ENCODE measurements around the gene SORBS1. TPM values are rescaled to one million over a fixed set of nuclear protein-coding genes. Genes with fewer than 3 reads are reported as not detected.

Gene SORBS1
- total RNA-seq, 1 experiment from 2014 or later, result 4.1 TPM

GRCh38 chr10:95459446-95460045 lies 101.6 kb downstream of the SORBS1 start:
- no peaks in the 10 kb centered on the region for H3K9me2 ChIP-seq (replicated peaks; ENCODE audit: low read length)
- no TSS peak for BruUV-seq (replicated peaks)
- H3K27ac ChIP-seq (ENCODE audit: low read length), result no peak overlapping the region
- no peaks in the 10 kb centered on the region for H3K9me3 ChIP-seq (ENCODE audit: low read length)
- H3K4me2 ChIP-seq (ENCODE audit: low read length), result no peak overlapping the region
- H3K4me1 ChIP-seq (ENCODE audit: insufficient read depth, low read length), result peaks cover 18% of the 10 kb centered on the region
- TF ChIP-seq, protein P1, sequence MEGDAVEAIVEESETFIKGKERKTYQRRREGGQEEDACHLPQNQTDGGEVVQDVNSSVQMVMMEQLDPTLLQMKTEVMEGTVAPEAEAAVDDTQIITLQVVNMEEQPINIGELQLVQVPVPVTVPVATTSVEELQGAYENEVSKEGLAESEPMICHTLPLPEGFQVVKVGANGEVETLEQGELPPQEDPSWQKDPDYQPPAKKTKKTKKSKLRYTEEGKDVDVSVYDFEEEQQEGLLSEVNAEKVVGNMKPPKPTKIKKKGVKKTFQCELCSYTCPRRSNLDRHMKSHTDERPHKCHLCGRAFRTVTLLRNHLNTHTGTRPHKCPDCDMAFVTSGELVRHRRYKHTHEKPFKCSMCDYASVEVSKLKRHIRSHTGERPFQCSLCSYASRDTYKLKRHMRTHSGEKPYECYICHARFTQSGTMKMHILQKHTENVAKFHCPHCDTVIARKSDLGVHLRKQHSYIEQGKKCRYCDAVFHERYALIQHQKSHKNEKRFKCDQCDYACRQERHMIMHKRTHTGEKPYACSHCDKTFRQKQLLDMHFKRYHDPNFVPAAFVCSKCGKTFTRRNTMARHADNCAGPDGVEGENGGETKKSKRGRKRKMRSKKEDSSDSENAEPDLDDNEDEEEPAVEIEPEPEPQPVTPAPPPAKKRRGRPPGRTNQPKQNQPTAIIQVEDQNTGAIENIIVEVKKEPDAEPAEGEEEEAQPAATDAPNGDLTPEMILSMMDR (conservative IDR thresholded peaks at IDR 0.05; ENCODE audit: low read depth, low read length), result no peak
- no peak for TF ChIP-seq EZH2 (IDR thresholded peaks at IDR 0.05; ENCODE audit: low read length, unreplicated experiment)
- no peak for TF ChIP-seq EZH2phosphoT487 (IDR thresholded peaks at IDR 0.05; ENCODE audit: borderline replicate concordance, low read length)
- DNase-seq (no peak), ATAC-seq (no peak)
- no peak overlapping the region for H3K9ac ChIP-seq (ENCODE audit: low read length)
- intact Hi-C loops (cut with micrococcal nuclease), result no loop called here
- POLR2A ChIA-PET (ENCODE audit: unreplicated experiment), result no interaction called here
- CTCF ChIA-PET, result interaction anchor here (0.6 to 0.7 kb wide), 2 partner anchors 139 to 140 kb away, joined by 3 to 9 read pairs; no protein-coding TSS in a partner anchor
- no peaks in the 10 kb centered on the region for H3K79me2 ChIP-seq (ENCODE audit: low read length)
- no peak overlapping the region for H3K4me3 ChIP-seq (ENCODE audit: low read length)
- H3F3A ChIP-seq (ENCODE audit: low read length, unreplicated experiment), result no peaks in the 10 kb centered on the region
- no peaks in the 10 kb centered on the region for H3K27me3 ChIP-seq (ENCODE audit: low read length)
- no peaks in the 10 kb centered on the region for H4K20me1 ChIP-seq (ENCODE audit: low read length)
- no peak overlapping the region for H2AFZ ChIP-seq (ENCODE audit: low read length)
- no peaks in the 10 kb centered on the region for H3K36me3 ChIP-seq (ENCODE audit: low read depth, low read length)

DNA sequence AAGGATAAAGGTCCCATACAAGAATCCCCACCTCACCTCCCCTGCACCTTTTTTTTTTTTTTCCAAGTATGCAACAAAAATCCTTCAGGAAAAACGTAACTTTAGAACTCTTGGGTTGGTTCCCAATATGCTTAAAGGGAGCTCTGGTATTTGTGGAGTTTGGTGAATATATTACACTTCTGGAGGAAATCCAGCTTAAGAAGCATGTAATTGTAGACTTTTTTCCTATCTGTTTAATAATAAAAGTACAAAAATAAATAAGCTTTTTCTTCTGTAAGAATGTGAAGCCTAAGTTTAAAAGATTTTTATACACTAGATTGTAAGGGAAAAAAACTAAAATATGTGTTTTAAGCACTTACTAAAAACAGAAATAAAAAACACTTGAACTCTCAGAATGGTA lies 102.3 kb downstream of the SORBS1 start:
- no peaks in the 10 kb centered on the region for H3K9me2 ChIP-seq (replicated peaks; ENCODE audit: low read length)
- H3F3A ChIP-seq (ENCODE audit: low read length, unreplicated experiment), result no peaks in the 10 kb centered on the region
- DNase-seq (no peak), ATAC-seq (no peak)
- H3K36me3 ChIP-seq (ENCODE audit: low read depth, low read length), result no peaks in the 10 kb centered on the region
- no peak overlapping the region for H3K9ac ChIP-seq (ENCODE audit: low read length)
- ChIA-PET CTCF (interaction anchor here (0.6 to 0.7 kb wide), 2 partner anchors 140 to 141 kb away, joined by 3 to 9 read pairs; no protein-coding TSS in a partner anchor), POLR2A (ENCODE audit: unreplicated experiment) (no interaction called here)
- no peak overlapping the region for H2AFZ ChIP-seq (ENCODE audit: low read length)
- BruUV-seq (replicated peaks), result no TSS peak
- no peak overlapping the region for H3K4me2 ChIP-seq (ENCODE audit: low read length)
- H3K4me3 ChIP-seq (ENCODE audit: low read length), result no peak overlapping the region
- no peaks in the 10 kb centered on the region for H3K9me3 ChIP-seq (ENCODE audit: low read length)
- no peak overlapping the region for H3K27ac ChIP-seq (ENCODE audit: low read length)
- H3K79me2 ChIP-seq (ENCODE audit: low read length), result no peaks in the 10 kb centered on the region
- peaks cover 18% of the 10 kb centered on the region for H3K4me1 ChIP-seq (ENCODE audit: insufficient read depth, low read length)
- intact Hi-C loops (cut with micrococcal nuclease), result no loop called here
- H4K20me1 ChIP-seq (ENCODE audit: low read length), result no peaks in the 10 kb centered on the region
- no peak for TF ChIP-seq EZH2phosphoT487 (IDR thresholded peaks at IDR 0.05; ENCODE audit: borderline replicate concordance, low read length)
- TF ChIP-seq, protein P1 (conservative IDR thresholded peaks at IDR 0.05; ENCODE audit: low read depth, low read length), result no peak
- no peaks in the 10 kb centered on the region for H3K27me3 ChIP-seq (ENCODE audit: low read length)

DNA sequence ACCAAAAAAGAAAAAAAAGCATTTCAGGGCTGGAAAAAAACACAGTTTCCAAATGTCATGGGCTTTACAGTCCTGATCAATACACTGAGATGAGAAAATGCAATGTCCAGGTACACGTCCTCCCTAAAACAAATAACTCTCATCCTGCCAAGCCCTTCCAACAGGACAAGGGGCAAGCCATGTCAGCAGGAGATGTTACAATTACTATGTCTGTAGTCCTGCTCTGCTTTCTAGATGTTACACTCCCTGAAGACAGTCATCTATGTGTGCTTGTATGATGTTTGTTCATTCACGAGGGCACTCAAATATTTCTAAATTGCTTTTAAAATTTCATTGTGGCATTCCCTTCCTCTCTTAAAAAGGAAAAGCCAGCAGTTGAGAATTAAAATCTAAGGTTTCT lies 103.2 kb downstream of the SORBS1 start:
- POLR2A ChIA-PET (ENCODE audit: unreplicated experiment), result no interaction called here
- DNase-seq (no peak), ATAC-seq (no peak)
- no peaks in the 10 kb centered on the region for H3K27me3 ChIP-seq (ENCODE audit: low read length)
- H3K9ac ChIP-seq (ENCODE audit: low read length), result no peak overlapping the region
- H3F3A ChIP-seq (ENCODE audit: low read length, unreplicated experiment), result no peaks in the 10 kb centered on the region
- H3K4me1 ChIP-seq (ENCODE audit: insufficient read depth, low read length), result peaks cover 18% of the 10 kb centered on the region
- no peaks in the 10 kb centered on the region for H3K9me3 ChIP-seq (ENCODE audit: low read length)
- no peaks in the 10 kb centered on the region for H3K9me2 ChIP-seq (replicated peaks; ENCODE audit: low read length)
- H3K4me2 ChIP-seq (ENCODE audit: low read length), result peak overlapping the region; percentile 45
- no peaks in the 10 kb centered on the region for H3K79me2 ChIP-seq (ENCODE audit: low read length)
- no peaks in the 10 kb centered on the region for H4K20me1 ChIP-seq (ENCODE audit: low read length)
- intact Hi-C loops (cut with micrococcal nuclease), result no loop called here
- CTCF ChIA-PET, result no interaction called here
- TF ChIP-seq EZH2 (IDR thresholded peaks at IDR 0.05; ENCODE audit: low read length, unreplicated experiment), result no peak
- TF ChIP-seq, protein P1 (conservative IDR thresholded peaks at IDR 0.05; ENCODE audit: low read depth, low read length), result no peak
- TF ChIP-seq EZH2phosphoT487 (IDR thresholded peaks at IDR 0.05; ENCODE audit: borderline replicate concordance, low read length), result no peak
- H3K36me3 ChIP-seq (ENCODE audit: low read depth, low read length), result no peaks in the 10 kb centered on the region
- no peak overlapping the region for H2AFZ ChIP-seq (ENCODE audit: low read length)
- peak overlapping the region; percentile 32 for H3K27ac ChIP-seq (ENCODE audit: low read length)
- BruUV-seq (replicated peaks), result no TSS peak
- H3K4me3 ChIP-seq (ENCODE audit: low read length), result no peak overlapping the region
